Measurements from ENCODE around the gene HOTAIR.

DNA sequence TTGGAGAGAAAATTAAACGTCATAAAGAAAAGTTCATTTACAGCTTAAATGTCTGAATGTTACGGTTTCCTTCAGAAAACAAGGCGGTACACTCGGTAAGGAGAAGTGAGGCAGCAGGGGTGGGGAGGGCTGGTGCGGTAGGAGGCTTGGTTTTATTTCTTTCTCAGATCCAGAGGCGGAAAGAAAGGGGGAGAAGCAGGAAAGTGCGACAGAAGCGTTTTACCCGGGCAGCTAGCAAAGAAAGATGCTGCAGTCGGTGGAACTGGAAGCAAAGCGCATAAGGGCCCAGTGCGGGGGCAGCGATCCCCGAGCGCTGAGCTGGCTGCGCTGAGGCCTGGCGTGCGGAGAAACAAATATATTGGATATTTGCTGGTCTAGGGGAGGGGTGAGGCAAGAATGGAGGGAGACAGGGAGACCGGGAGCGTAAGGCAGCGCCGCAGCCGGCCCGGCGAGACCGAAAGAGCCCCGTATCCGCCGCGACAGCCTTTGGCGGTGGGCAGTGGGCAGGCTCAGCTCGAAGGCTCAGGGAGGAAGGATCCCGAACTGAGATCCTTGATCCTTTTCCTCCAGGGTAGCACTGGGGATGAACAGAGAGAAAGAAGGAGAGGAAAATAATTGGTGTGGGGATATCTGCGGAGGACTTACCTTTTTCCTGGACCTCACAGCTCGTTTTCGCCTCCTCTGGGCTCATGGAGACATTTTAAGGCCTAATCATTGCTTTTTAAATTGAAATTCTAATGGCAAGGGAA lies 8.2 kb downstream of the HOTAIR start:
- TF ChIP-seq, protein P1, sequence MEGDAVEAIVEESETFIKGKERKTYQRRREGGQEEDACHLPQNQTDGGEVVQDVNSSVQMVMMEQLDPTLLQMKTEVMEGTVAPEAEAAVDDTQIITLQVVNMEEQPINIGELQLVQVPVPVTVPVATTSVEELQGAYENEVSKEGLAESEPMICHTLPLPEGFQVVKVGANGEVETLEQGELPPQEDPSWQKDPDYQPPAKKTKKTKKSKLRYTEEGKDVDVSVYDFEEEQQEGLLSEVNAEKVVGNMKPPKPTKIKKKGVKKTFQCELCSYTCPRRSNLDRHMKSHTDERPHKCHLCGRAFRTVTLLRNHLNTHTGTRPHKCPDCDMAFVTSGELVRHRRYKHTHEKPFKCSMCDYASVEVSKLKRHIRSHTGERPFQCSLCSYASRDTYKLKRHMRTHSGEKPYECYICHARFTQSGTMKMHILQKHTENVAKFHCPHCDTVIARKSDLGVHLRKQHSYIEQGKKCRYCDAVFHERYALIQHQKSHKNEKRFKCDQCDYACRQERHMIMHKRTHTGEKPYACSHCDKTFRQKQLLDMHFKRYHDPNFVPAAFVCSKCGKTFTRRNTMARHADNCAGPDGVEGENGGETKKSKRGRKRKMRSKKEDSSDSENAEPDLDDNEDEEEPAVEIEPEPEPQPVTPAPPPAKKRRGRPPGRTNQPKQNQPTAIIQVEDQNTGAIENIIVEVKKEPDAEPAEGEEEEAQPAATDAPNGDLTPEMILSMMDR (IDR thresholded peaks at IDR 0.05; ENCODE audit: poor library complexity, severe bottlenecking), result no peak
- TF ChIP-seq POLR2AphosphoS5 (IDR thresholded peaks at IDR 0.05) (peak; percentile 8), RAD21 (conservative IDR thresholded peaks at IDR 0.05) (no peak), EP300 (conservative IDR thresholded peaks at IDR 0.05; ENCODE audit: poor library complexity, severe bottlenecking) (no peak), EZH2 (IDR thresholded peaks at IDR 0.05; ENCODE audit: borderline replicate concordance, insufficient read depth, low read length, poor library complexity, severe bottlenecking) (peak; percentile 94), SMC3 (conservative IDR thresholded peaks at IDR 0.05; ENCODE audit: poor library complexity) (no peak), TAF1 (IDR thresholded peaks at IDR 0.05; ENCODE audit: low read depth) (no peak)
- TF ChIP-seq, protein P2, sequence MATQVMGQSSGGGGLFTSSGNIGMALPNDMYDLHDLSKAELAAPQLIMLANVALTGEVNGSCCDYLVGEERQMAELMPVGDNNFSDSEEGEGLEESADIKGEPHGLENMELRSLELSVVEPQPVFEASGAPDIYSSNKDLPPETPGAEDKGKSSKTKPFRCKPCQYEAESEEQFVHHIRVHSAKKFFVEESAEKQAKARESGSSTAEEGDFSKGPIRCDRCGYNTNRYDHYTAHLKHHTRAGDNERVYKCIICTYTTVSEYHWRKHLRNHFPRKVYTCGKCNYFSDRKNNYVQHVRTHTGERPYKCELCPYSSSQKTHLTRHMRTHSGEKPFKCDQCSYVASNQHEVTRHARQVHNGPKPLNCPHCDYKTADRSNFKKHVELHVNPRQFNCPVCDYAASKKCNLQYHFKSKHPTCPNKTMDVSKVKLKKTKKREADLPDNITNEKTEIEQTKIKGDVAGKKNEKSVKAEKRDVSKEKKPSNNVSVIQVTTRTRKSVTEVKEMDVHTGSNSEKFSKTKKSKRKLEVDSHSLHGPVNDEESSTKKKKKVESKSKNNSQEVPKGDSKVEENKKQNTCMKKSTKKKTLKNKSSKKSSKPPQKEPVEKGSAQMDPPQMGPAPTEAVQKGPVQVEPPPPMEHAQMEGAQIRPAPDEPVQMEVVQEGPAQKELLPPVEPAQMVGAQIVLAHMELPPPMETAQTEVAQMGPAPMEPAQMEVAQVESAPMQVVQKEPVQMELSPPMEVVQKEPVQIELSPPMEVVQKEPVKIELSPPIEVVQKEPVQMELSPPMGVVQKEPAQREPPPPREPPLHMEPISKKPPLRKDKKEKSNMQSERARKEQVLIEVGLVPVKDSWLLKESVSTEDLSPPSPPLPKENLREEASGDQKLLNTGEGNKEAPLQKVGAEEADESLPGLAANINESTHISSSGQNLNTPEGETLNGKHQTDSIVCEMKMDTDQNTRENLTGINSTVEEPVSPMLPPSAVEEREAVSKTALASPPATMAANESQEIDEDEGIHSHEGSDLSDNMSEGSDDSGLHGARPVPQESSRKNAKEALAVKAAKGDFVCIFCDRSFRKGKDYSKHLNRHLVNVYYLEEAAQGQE (IDR thresholded peaks at IDR 0.05; ENCODE audit: borderline replicate concordance), result no peak
